Kidney (tissue), 14 donors: Measurements from ENCODE around the gene CPA4. TPM values are rescaled to one million over a fixed set of nuclear protein-coding genes. Genes with fewer than 3 reads are reported as not detected.
A peak's percentile ranks its signal among the peaks of the same experiment; 100 is the strongest.

Experiments used
- DNase-seq, 5 donors: peaks; one replicate each; pipeline ENCODE4 v3.0.0-alpha.2; 2013 to 2020
- FAIRE-seq: peaks from 2 replicates; lab custom pipeline; 2012; peaks lifted over from hg19 to GRCh38; lab: Jason Lieb, UNC
- H3K27ac ChIP-seq, 2 donors: one replicate each; pipeline ENCODE4 v1.7.0; 2013; ENCODE audit warnings: low read depth in 2 of 2, low read length in 2 of 2, inconsistent platforms in 1 of 2
- H3K27me3 ChIP-seq: one replicate; pipeline ENCODE4 v1.7.1; 2013; ENCODE audit warnings: low read length, inconsistent platforms; ENCODE audit not compliant: control insufficient read depth, insufficient read depth
- H3K36me3 ChIP-seq, 3 donors: one replicate each; pipeline versions ENCODE4 v1.7.0 to v1.7.1; 2013; ENCODE audit warnings: low read length in 3 of 3, control low read depth in 1 of 3, inconsistent platforms in 1 of 3; ENCODE audit not compliant: insufficient read depth in 3 of 3, control insufficient read depth in 2 of 3
- H3K4me1 ChIP-seq, 3 donors: one replicate each; pipeline versions ENCODE4 v1.7.0 to v1.7.1; 2013; ENCODE audit warnings: low read length in 3 of 3, inconsistent platforms in 1 of 3, low read depth in 1 of 3; ENCODE audit not compliant: control insufficient read depth in 2 of 3, insufficient read depth in 2 of 3
- H3K4me3 ChIP-seq, 3 donors: one replicate each; pipeline versions ENCODE4 v1.7.0 to v1.8.1; 2013; ENCODE audit warnings: low read length in 3 of 3, control low read depth in 1 of 3, inconsistent platforms in 1 of 3
- H3K9ac ChIP-seq, 3 donors: one replicate each; pipeline versions ENCODE4 v1.7.0 to v1.7.1; 2013; ENCODE audit warnings: low read length in 3 of 3, control low read depth in 1 of 3, inconsistent platforms in 1 of 3
- H3K9me3 ChIP-seq, 3 donors: one replicate each; pipeline versions ENCODE4 v1.7.0 to v1.7.1; 2013; ENCODE audit warnings: low read length in 3 of 3, control low read depth in 1 of 3, inconsistent platforms in 1 of 3; ENCODE audit not compliant: control insufficient read depth in 2 of 3, insufficient read depth in 1 of 3
- CTCF ChIP-seq: IDR thresholded peaks from 3 replicates; pipeline ENCODE4 v1.5.1; 2012; ENCODE audit warnings: mild to moderate bottlenecking, moderate library complexity, borderline replicate concordance; ENCODE audit not compliant: insufficient read depth; ENCODE audit errors: extremely low read depth
- intact Hi-C: fragments of 100-400 bp; cut with DNase I; formaldehyde crosslinking; loops from one replicate; pipeline ENCODE4 v1.11.1; 2022
- polyA plus RNA-seq: library from polyadenylated mRNA; stranded (reverse); fragments of 350-450 nt; fragmentation: Illumina TruSeq; extraction: RNeasy Lipid Tissue Mini Kit (QIAGEN cat#74804); gene quantifications from one replicate; pipeline ENCODE4 v1.2.3, GENCODE V29; 2014; ENCODE audit warnings: low read depth, low replicate concordance; ENCODE audit not compliant: insufficient read depth
- total RNA-seq: library from RNA; stranded (reverse); fragmentation: NEBNext Ultra II Directional; extraction: Animal tissue kit (Norgen Biotek cat#: 25700); gene quantifications from one replicate; pipeline ENCODE4 v1.2.1, GENCODE V29; 2021
- donor health status: control.
- donor health status: control.
- donor health status: control.
- donor health status: control.
- donor health status: control.
- donor health status: DM: yes; HTN: yes; CAD: no.
- donor health status: Normal renal cell carcinoma (clear cell type).

Gene CPA4
- total and polyA plus RNA-seq, 2 donors from 2014 or later: 1.1 TPM; not detected in 1

- no peaks in the 10 kb centered on the region for H3K27me3 ChIP-seq
- FAIRE-seq (no peak), DNase-seq (peak in 4 of 5 donors; percentile 57 to 71 (median 62))
- H3K27ac ChIP-seq: no peak overlapping the region
- H3K4me1 ChIP-seq: no peaks in the 10 kb centered on the region
- no peak overlapping the region for H3K4me3 ChIP-seq
- no peaks in the 10 kb centered on the region for H3K9me3 ChIP-seq
- H3K36me3 ChIP-seq: no peaks in the 10 kb centered on the region
- no peak overlapping the region for H3K9ac ChIP-seq
- TF ChIP-seq CTCF: no peak
- intact Hi-C loops: no loop called here
Observed at GRCh38 chr7:130297628-130298543, 4.9 kb downstream of the CPA4 start.

GRCh38 chr7:130298544-130299326 is 5.8 kb downstream of the CPA4 start:
- FAIRE-seq: no peak
- no peaks in the 10 kb centered on the region for H3K36me3 ChIP-seq
- no peaks in the 10 kb centered on the region for H3K4me1 ChIP-seq
- no peak overlapping the region for H3K4me3 ChIP-seq
- no peak for DNase-seq
- intact Hi-C loops: no loop called here
- no peak overlapping the region for H3K27ac ChIP-seq
- H3K9me3 ChIP-seq: no peaks in the 10 kb centered on the region
- no peak for TF ChIP-seq CTCF
- no peak overlapping the region for H3K9ac ChIP-seq
- H3K27me3 ChIP-seq: no peaks in the 10 kb centered on the region

- Histone ChIP-seq H3K9ac (no peak overlapping the region), H3K9me3 (no peaks in the 10 kb centered on the region), H3K27me3 (no peaks in the 10 kb centered on the region), H3K27ac (no peak overlapping the region), H3K4me3 (no peak overlapping the region), H3K4me1 (no peaks in the 10 kb centered on the region), H3K36me3 (no peaks in the 10 kb centered on the region)
- FAIRE-seq (no peak), DNase-seq (no peak)
- intact Hi-C loops: no loop called here
- no peak for TF ChIP-seq CTCF
Observed at GRCh38 chr7:130299866-130300265, 6.9 kb downstream of the CPA4 start.
